H1 (cell line): ENCODE measurements around the gene CCDC106. TPM values are rescaled to one million over a fixed set of nuclear protein-coding genes. Genes with fewer than 3 reads are reported as not detected.

Experiments
- CTCF ChIA-PET: fragments of 300-600 bp; sonication (Branson Sonifier 250); formaldehyde crosslinking; loops from one replicate; lab custom pipeline; 2021; ENCODE audit not compliant: partially characterized antibody; lab: Charles Lee
- POLR2A ChIA-PET: fragments of 300-600 bp; sonication (Branson Sonifier 250); formaldehyde crosslinking; loops from one replicate; lab custom pipeline; 2021; ENCODE audit warnings: inconsistent platforms; ENCODE audit not compliant: partially characterized antibody; lab: Charles Lee
- DNase-seq, 2 experiments: peaks; one replicate each; pipeline versions ENCODE4 v3.0.0 to v3.0.0-alpha.2; 2010 to 2022; ENCODE audit warnings: low spot score in 2 of 2, low read depth in 1 of 2, mixed read lengths in 1 of 2
- FAIRE-seq: peaks from 2 replicates; lab custom pipeline; 2011; peaks lifted over from hg19 to GRCh38; lab: Jason Lieb, UNC
- H2AFZ ChIP-seq: 2 replicates; pipeline ENCODE4 v1.8.1; 2012; ENCODE audit warnings: low read length, inconsistent platforms
- H2AK5ac ChIP-seq: 2 replicates; pipeline ENCODE4 v1.6.1; 2013; ENCODE audit warnings: low read depth, low read length
- H2BK120ac ChIP-seq: replicated peaks from 2 replicates; pipeline ENCODE3; 2013; ENCODE audit warnings: low read depth, low read length, inconsistent platforms
- H2BK12ac ChIP-seq: 2 replicates; pipeline ENCODE4 v1.6.1; 2013; ENCODE audit warnings: low read depth, low read length
- H2BK15ac ChIP-seq: 2 replicates; pipeline ENCODE4 v1.6.1; 2013; ENCODE audit warnings: low read length
- H2BK20ac ChIP-seq: 2 replicates; pipeline ENCODE4 v1.6.1; 2013; ENCODE audit warnings: low read length
- H2BK5ac ChIP-seq: 2 replicates; pipeline ENCODE4 v1.6.1; 2013; ENCODE audit warnings: low read depth, low read length
- H3K14ac ChIP-seq: 2 replicates; pipeline ENCODE4 v1.6.1; 2013; ENCODE audit warnings: inconsistent platforms; ENCODE audit not compliant: insufficient read length
- H3K18ac ChIP-seq: 2 replicates; pipeline ENCODE4 v1.6.1; 2013; ENCODE audit warnings: low read length; ENCODE audit errors: extremely low read depth
- H3K23ac ChIP-seq: 2 replicates; pipeline ENCODE4 v1.6.1; 2013; ENCODE audit warnings: inconsistent platforms; ENCODE audit not compliant: insufficient read length
- H3K23me2 ChIP-seq: 2 replicates; pipeline ENCODE4 v1.6.1; 2013; ENCODE audit warnings: low read depth, low read length
- H3K27ac ChIP-seq: 2 replicates; pipeline ENCODE4 v1.6.1; 2011; ENCODE audit warnings: low read depth, low read length, inconsistent platforms
- H3K27me3 ChIP-seq, 4 experiments: replicated peaks in 1 of 4; 1 replicate in 1 of 4; 2 replicates in 3 of 4; pipeline versions ENCODE4 v1.6.1 to v1.8.1; 2011 to 2013; ENCODE audit warnings: low read length in 3 of 4, mild to moderate bottlenecking in 3 of 4, inconsistent platforms in 2 of 4, mixed read lengths in 2 of 4, moderate library complexity in 1 of 4; ENCODE audit not compliant: control insufficient read depth in 3 of 4, insufficient read depth in 3 of 4; ENCODE audit errors: extremely low read depth in 1 of 4
- H3K36me3 ChIP-seq, 4 experiments: 2 replicates each; pipeline versions ENCODE4 v1.6.1 to v1.8.1; 2011 to 2013; ENCODE audit warnings: mild to moderate bottlenecking in 4 of 4, low read length in 3 of 4, moderate library complexity in 2 of 4, control low read depth in 1 of 4, inconsistent platforms in 1 of 4; ENCODE audit not compliant: insufficient read depth in 4 of 4, control insufficient read depth in 2 of 4
- H3K4ac ChIP-seq: replicated peaks from 2 replicates; pipeline ENCODE3; 2013; ENCODE audit warnings: low read length, low read depth, mixed read lengths, inconsistent platforms; ENCODE audit not compliant: insufficient read length
- H3K4me1 ChIP-seq, 4 experiments: replicated peaks in 1 of 4; 1 replicate in 1 of 4; 2 replicates in 3 of 4; pipeline versions ENCODE4 v1.6.1 to v1.8.1; 2011 to 2013; ENCODE audit warnings: low read length in 3 of 4, inconsistent platforms in 2 of 4, mixed read lengths in 1 of 4; ENCODE audit not compliant: insufficient read depth in 4 of 4, control insufficient read depth in 3 of 4
- H3K4me2 ChIP-seq, 2 experiments: 2 replicates each; pipeline versions ENCODE4 v1.6.1 to v1.8.1; 2011 to 2013; ENCODE audit warnings: low read depth in 2 of 2, low read length in 2 of 2, control low read depth in 1 of 2, inconsistent platforms in 1 of 2, mild to moderate bottlenecking in 1 of 2; ENCODE audit not compliant: insufficient read depth in 1 of 2
- H3K4me3 ChIP-seq, 4 experiments: fragments of 200-600, 300-600 bp in 1 of 4; sonication (generic), shearing (Covaris generic), sonication (Bioruptor Twin) in 1 of 4; 2 replicates each; pipeline versions ENCODE4 v1.5.1 to v1.8.1; 2011 to 2016; ENCODE audit warnings: low read length in 4 of 4, low read depth in 3 of 4, control low read depth in 2 of 4, inconsistent platforms in 2 of 4, mild to moderate bottlenecking in 2 of 4, mixed read lengths in 1 of 4, moderate library complexity in 1 of 4; ENCODE audit not compliant: insufficient read depth in 2 of 4; ENCODE audit errors: extremely low read depth in 1 of 4
- H3K56ac ChIP-seq: replicated peaks from 2 replicates; pipeline ENCODE3; 2013; ENCODE audit warnings: low read depth, mild to moderate bottlenecking, mixed read lengths, low read length, inconsistent platforms; ENCODE audit not compliant: insufficient read length
- H3K79me1 ChIP-seq: 2 replicates; pipeline ENCODE4 v1.6.1; 2013; ENCODE audit warnings: low read depth, low read length, control low read depth
- H3K79me2 ChIP-seq, 2 experiments: 2 replicates each; pipeline versions ENCODE4 v1.6.1 to v1.8.1; 2012 to 2013; ENCODE audit warnings: low read length in 2 of 2, mild to moderate bottlenecking in 2 of 2, inconsistent platforms in 1 of 2; ENCODE audit not compliant: insufficient read depth in 2 of 2, control insufficient read depth in 1 of 2
- H3K9ac ChIP-seq, 4 experiments: replicated peaks in 1 of 4; 1 replicate in 1 of 4; 2 replicates in 3 of 4; pipeline versions ENCODE4 v1.6.1 to v1.8.1; 2011 to 2013; ENCODE audit warnings: low read depth in 3 of 4, low read length in 3 of 4, control low read depth in 2 of 4, mild to moderate bottlenecking in 2 of 4, moderate library complexity in 2 of 4, inconsistent platforms in 1 of 4; ENCODE audit errors: extremely low read depth in 1 of 4
- H3K9me3 ChIP-seq, 2 experiments: 2 replicates each; pipeline versions ENCODE4 v1.6.1 to v1.8.1; 2012 to 2013; ENCODE audit warnings: mild to moderate bottlenecking in 2 of 2, moderate library complexity in 2 of 2, control low read depth in 1 of 2, inconsistent platforms in 1 of 2, low read depth in 1 of 2, low read length in 1 of 2, mixed read lengths in 1 of 2; ENCODE audit not compliant: insufficient read depth in 2 of 2
- H4K20me1 ChIP-seq, 2 experiments: replicated peaks in 1 of 2; 2 replicates each; pipeline versions ENCODE3 to v1.8.1; 2011 to 2013; ENCODE audit warnings: inconsistent platforms in 2 of 2, low read length in 2 of 2, mild to moderate bottlenecking in 1 of 2; ENCODE audit not compliant: insufficient read depth in 2 of 2, control insufficient read depth in 1 of 2
- H4K5ac ChIP-seq: 2 replicates; pipeline ENCODE4 v1.6.1; 2013; ENCODE audit warnings: low read length, low read depth, mixed read lengths, inconsistent platforms; ENCODE audit not compliant: insufficient read length
- H4K8ac ChIP-seq: 2 replicates; pipeline ENCODE4 v1.8.0; 2013; ENCODE audit warnings: mild to moderate bottlenecking, moderate library complexity, low read length, inconsistent platforms; ENCODE audit not compliant: insufficient read depth; ENCODE audit errors: extremely low read depth
- H4K91ac ChIP-seq: replicated peaks from 2 replicates; pipeline ENCODE3; 2013; ENCODE audit warnings: low read length, mixed read lengths, inconsistent platforms; ENCODE audit not compliant: insufficient read length
- GABPA ChIP-seq: IDR thresholded peaks from 2 replicates; pipeline ENCODE4 v1.6.1; 2011; ENCODE audit warnings: mild to moderate bottlenecking, low read length, moderate library complexity, borderline replicate concordance; ENCODE audit not compliant: insufficient read depth
- TBP ChIP-seq: IDR thresholded peaks from 2 replicates; pipeline ENCODE4 v1.6.1; 2011; ENCODE audit warnings: low read depth, low read length, improper control_type of control experiment
- WGBS, 2 experiments: shearing (Covaris generic) in 1 of 2; methylation state at CpG; one replicate each; pipeline versions ENCODE4 v1.1.6 to v1.1.7; 2013 to 2015; ENCODE audit warnings: low lambda C conversion rate in 2 of 2, mixed read lengths in 2 of 2, inconsistent platforms in 1 of 2, low coverage in 1 of 2, missing lambda C conversion rate in 1 of 2; ENCODE audit not compliant: insufficient replicate concordance in 2 of 2, insufficient coverage in 1 of 2, insufficient read length in 1 of 2; ENCODE audit errors: extremely low coverage in 1 of 2, missing lambda C conversion rate in 1 of 2; 5-methylcytosine and 5-hydroxymethylcytosine counted together
- polyA plus RNA-seq, 7 experiments: library from polyadenylated mRNA; depleted of rRNA in 3 of 7; stranded (reverse) in 5 of 7; unstranded in 2 of 7; fragments of >200 nt in 5 of 7; fragments of 200-250 nt in 2 of 7; gene quantifications; 1 replicate in 5 of 7; 2 replicates in 1 of 7; 4 replicates in 1 of 7; pipeline versions ENCODE4 v1.2.1 to v1.2.3, GENCODE V29; 2011 to 2013; ENCODE audit warnings: missing spikeins in 2 of 7, mixed read lengths in 2 of 7
- total RNA-seq: library from RNA; stranded (reverse); fragmentation: NEBNext Ultra II Directional; extraction: Animal tissue kit (Norgen Biotek cat#: 25700); gene quantifications from 2 replicates; pipeline ENCODE4 v1.2.1, GENCODE V29; 2021

CCDC106 gene
- total and polyA plus RNA-seq, 2 of the 8 experiments (the other 6 are each of a cell fraction or from before 2014, with no cell fraction given), result 12.0 to 20.1 TPM

DNA sequence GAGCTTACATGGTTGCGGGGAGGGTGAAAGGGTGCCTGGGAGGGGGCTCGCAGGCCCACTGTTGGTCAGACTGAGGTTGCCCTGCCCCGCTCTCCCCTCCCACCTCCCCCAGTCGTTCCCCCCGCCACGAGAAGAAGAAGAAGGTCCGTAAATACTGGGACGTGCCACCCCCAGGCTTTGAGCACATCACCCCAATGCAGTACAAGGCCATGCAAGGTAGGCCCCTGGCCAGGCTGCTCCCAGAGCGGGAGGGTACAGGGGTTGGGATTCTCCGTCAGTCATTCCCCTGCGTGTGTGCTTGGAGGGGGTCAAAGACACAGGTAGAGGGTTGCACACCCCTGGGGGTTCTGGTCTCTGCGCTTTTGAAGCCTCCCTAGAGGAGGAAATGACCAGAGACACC lies 12.4 kb downstream of the CCDC106 start:
- H3K4me2 ChIP-seq, result no peak overlapping the region
- no peak overlapping the region for H2BK20ac ChIP-seq
- H3K27ac ChIP-seq, result no peak overlapping the region
- no peak overlapping the region for H4K5ac ChIP-seq
- no peak overlapping the region for H3K23ac ChIP-seq
- no peak overlapping the region for H3K4ac ChIP-seq
- no peaks in the 10 kb centered on the region for H3K27me3 ChIP-seq
- H3K9me3 ChIP-seq, result no peaks in the 10 kb centered on the region
- peak overlapping the region; percentile 20; the same call in 1 of the 2 replicates for H4K8ac ChIP-seq
- FAIRE-seq, result no peak
- peaks cover 3 to 16% (median 10%) of the 10 kb centered on the region in 4 experiments; a peak in 6 of 7 replicates for H3K4me1 ChIP-seq
- H4K91ac ChIP-seq, result no peak overlapping the region
- no peak overlapping the region for H2BK12ac ChIP-seq
- H3K9ac ChIP-seq, result no peak overlapping the region
- ChIA-PET POLR2A (interaction anchor here (0.8 to 5.8 kb wide), 2 partner anchors 9 to 13 kb away, joined by 4 to 75 read pairs; partner anchors contain the start of gene CCDC106), CTCF (interaction anchor here (1.9 kb wide), 1 partner anchor 11 kb away, joined by 9 read pairs; no protein-coding TSS in a partner anchor)
- H2AK5ac ChIP-seq, result no peak overlapping the region
- DNase-seq, result no peak
- no peak overlapping the region for H3K4me3 ChIP-seq
- H2AFZ ChIP-seq, result no peak overlapping the region
- H2BK120ac ChIP-seq, result no peak overlapping the region
- peaks cover 10% of the 10 kb centered on the region; the same call in 1 of the 2 replicates for H3K79me1 ChIP-seq
- no peak for TF ChIP-seq GABPA
- no peak for TF ChIP-seq TBP
- no peak overlapping the region for H3K14ac ChIP-seq
- peaks cover 29 to 50% (median 41%) of the 10 kb centered on the region in 4 experiments for H3K36me3 ChIP-seq
- no peak overlapping the region for H2BK5ac ChIP-seq
- no peak overlapping the region for H3K56ac ChIP-seq
- H3K79me2 ChIP-seq, result peaks cover 48 to 88% of the 10 kb centered on the region in 2 experiments
- no peak overlapping the region for H2BK15ac ChIP-seq
- peaks cover 37 to 45% of the 10 kb centered on the region in 2 experiments for H4K20me1 ChIP-seq
- no peak overlapping the region for H3K18ac ChIP-seq
- H3K23me2 ChIP-seq, result peaks cover 11% of the 10 kb centered on the region
- 86% methylated on average over 6 of the region's 12 CpGs; no CpG with 5 or more reads in 1 of the 2 experiments for WGBS, 2 experiments
